Lung (tissue), 12 donors: ENCODE data around the gene CTLA4. TPM values are rescaled to one million over a fixed set of nuclear protein-coding genes. Genes with fewer than 3 reads are reported as not detected.
"Not testable (repeated sequence)": the region's sequence is repeated elsewhere in the genome, so short reads cannot be mapped to it uniquely, and the experiment has no call there.

Experiments used
- ATAC-seq: fragments of 200-7000 bp; cut with Tn5 transposase; one replicate; pipeline ENCODE4 v1.9.1; 2020; ENCODE audit warnings: moderate number of reproducible peaks; ENCODE audit not compliant: insufficient read depth, low FRiP score
- DNase-seq, 3 donors: peaks; one replicate each; pipeline ENCODE4 v3.0.0-alpha.2; 2013 to 2017
- H3K27ac ChIP-seq, 2 donors: one replicate each; pipeline ENCODE4 v1.5.1; 2013; ENCODE audit warnings: mild to moderate bottlenecking in 2 of 2, moderate library complexity in 2 of 2, control low read depth in 1 of 2, inconsistent platforms in 1 of 2, low read depth in 1 of 2, low read length in 1 of 2
- H3K27me3 ChIP-seq, 3 donors: one replicate each; pipeline ENCODE4 v1.5.1; 2013; ENCODE audit warnings: low read length in 2 of 3; ENCODE audit not compliant: control insufficient read depth in 3 of 3, insufficient read depth in 3 of 3
- H3K36me3 ChIP-seq, 4 donors: one replicate each; pipeline ENCODE4 v1.5.1; 2013; ENCODE audit warnings: low read length in 4 of 4, mild to moderate bottlenecking in 1 of 4, moderate library complexity in 1 of 4; ENCODE audit not compliant: control insufficient read depth in 4 of 4, insufficient read depth in 4 of 4
- H3K4me1 ChIP-seq, 5 donors: one replicate each; pipeline ENCODE4 v1.5.1; 2013; ENCODE audit warnings: low read length in 5 of 5, mild to moderate bottlenecking in 2 of 5, moderate library complexity in 1 of 5; ENCODE audit not compliant: control insufficient read depth in 5 of 5, insufficient read depth in 5 of 5
- H3K4me3 ChIP-seq: one replicate; pipeline ENCODE4 v1.5.1; 2013; ENCODE audit warnings: mild to moderate bottlenecking, control low read depth, moderate library complexity
- H3K9ac ChIP-seq, 2 donors: one replicate each; pipeline ENCODE4 v1.5.1; 2013; ENCODE audit warnings: low read length in 2 of 2, control low read depth in 1 of 2; ENCODE audit not compliant: insufficient read depth in 1 of 2
- H3K9me3 ChIP-seq, 4 donors: one replicate each; pipeline ENCODE4 v1.5.1; 2013; ENCODE audit warnings: low read length in 3 of 4, mild to moderate bottlenecking in 1 of 4, moderate library complexity in 1 of 4; ENCODE audit not compliant: control insufficient read depth in 4 of 4, insufficient read depth in 3 of 4
- whole genome bisulfite sequencing, 2 donors: extraction: QIAGEN DNeasy Blood & Tissue Kit; methylation state at CpG; one replicate each; pipeline ENCODE4 v1.1.7; 2013; 5-methylcytosine and 5-hydroxymethylcytosine counted together
- polyA plus RNA-seq, 2 donors: library from polyadenylated mRNA; stranded (reverse); fragments of 200-250 nt; gene quantifications; one replicate each; pipeline ENCODE4 v1.2.1, GENCODE V29; 2013
- total RNA-seq, 2 donors: library from RNA; depleted of rRNA in 1 of 2; stranded (reverse); fragments of >200 nt in 1 of 2; gene quantifications; one replicate each; pipeline ENCODE4 v1.2.1, GENCODE V29; 2014 to 2021
- TF ChIP-seq, protein P1 (sequence below): IDR thresholded peaks from 2 replicates; pipeline ENCODE4 v1.5.1; 2012; ENCODE audit warnings: mild to moderate bottlenecking; ENCODE audit errors: control extremely low read depth, extremely low read depth
- donor health status: control.
- donor health status: control.
- donor health status: Bipolar disorder and iron deficiency.
- donor health status: healthy.
- donor health status: DM: yes; HTN: yes; CAD: no.

Gene CTLA4
- total and polyA plus RNA-seq, 4 donors, result 0.10 to 3.9 (median 1.4) TPM

DNA sequence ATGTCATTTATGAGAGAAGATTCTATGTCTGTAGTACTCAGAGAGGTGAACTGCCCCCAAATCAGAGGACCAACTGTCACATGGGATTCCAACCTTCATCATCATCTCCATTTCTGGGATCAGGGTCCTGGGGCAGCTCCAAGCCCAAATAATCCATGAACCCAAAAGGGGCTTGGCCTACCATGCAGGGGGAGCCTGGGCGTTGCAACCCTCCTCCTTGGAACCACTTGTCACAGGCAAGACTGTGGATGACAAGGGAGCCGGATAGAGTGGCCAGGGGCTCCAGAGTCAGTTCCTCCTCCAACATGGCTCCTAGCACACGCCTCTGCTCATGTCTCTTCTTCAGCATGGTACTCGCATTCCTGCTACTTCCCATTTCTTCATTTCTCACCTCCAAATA lies 7.9 kb downstream of the CTLA4 start:
- DNase-seq (no peak), ATAC-seq (no peak)
- H3K27ac ChIP-seq, result no peak overlapping the region
- TF ChIP-seq, protein P1, sequence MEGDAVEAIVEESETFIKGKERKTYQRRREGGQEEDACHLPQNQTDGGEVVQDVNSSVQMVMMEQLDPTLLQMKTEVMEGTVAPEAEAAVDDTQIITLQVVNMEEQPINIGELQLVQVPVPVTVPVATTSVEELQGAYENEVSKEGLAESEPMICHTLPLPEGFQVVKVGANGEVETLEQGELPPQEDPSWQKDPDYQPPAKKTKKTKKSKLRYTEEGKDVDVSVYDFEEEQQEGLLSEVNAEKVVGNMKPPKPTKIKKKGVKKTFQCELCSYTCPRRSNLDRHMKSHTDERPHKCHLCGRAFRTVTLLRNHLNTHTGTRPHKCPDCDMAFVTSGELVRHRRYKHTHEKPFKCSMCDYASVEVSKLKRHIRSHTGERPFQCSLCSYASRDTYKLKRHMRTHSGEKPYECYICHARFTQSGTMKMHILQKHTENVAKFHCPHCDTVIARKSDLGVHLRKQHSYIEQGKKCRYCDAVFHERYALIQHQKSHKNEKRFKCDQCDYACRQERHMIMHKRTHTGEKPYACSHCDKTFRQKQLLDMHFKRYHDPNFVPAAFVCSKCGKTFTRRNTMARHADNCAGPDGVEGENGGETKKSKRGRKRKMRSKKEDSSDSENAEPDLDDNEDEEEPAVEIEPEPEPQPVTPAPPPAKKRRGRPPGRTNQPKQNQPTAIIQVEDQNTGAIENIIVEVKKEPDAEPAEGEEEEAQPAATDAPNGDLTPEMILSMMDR, result no peak
- H3K27me3 ChIP-seq, result no peaks in the 10 kb centered on the region
- no peak overlapping the region for H3K4me3 ChIP-seq
- no peak overlapping the region for H3K9ac ChIP-seq
- no peaks in the 10 kb centered on the region for H3K36me3 ChIP-seq
- H3K9me3 ChIP-seq, result no peaks in the 10 kb centered on the region
- 93 to 96% methylated on average over 4 of the region's 4 CpGs for WGBS, 2 donors
- no peaks in the 10 kb centered on the region for H3K4me1 ChIP-seq

GRCh38 chr2:203876328-203876727 lies 8.8 kb downstream of the CTLA4 start:
- no peak for ATAC-seq
- Histone ChIP-seq H3K9me3 (no peaks in the 10 kb centered on the region), H3K27ac (no peak overlapping the region), H3K4me3 (no peak overlapping the region), H3K9ac (no peak overlapping the region), H3K27me3 (no peaks in the 10 kb centered on the region), H3K36me3 (no peaks in the 10 kb centered on the region), H3K4me1 (no peaks in the 10 kb centered on the region)
- WGBS, 2 donors, result 89 to 96% methylated on average over 3 of the region's 3 CpGs
- TF ChIP-seq, protein P1, result no peak
- no peak for DNase-seq

DNA sequence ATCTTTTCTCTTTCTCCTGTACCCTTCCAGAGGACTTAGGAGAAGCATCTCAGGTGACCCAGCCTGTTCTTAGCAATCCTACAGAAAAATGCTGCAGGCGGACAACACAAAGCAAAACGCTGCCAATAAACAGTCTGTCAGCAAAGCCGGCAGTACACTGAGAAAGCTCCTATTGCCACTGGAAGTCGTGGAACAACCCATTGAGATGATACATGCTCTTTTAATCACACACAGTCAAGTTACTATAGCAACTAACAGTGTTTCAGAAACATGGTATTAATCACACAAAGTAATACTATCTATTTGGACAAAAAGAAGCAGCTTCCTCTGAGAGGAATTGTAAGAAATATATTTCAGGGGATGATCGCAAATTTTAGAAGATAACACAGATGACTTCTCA lies 10.5 kb downstream of the CTLA4 start:
- no peaks in the 10 kb centered on the region for H3K9me3 ChIP-seq
- H3K4me3 ChIP-seq, result no peak overlapping the region
- no peak overlapping the region for H3K9ac ChIP-seq
- H3K27me3 ChIP-seq, result no peaks in the 10 kb centered on the region
- H3K36me3 ChIP-seq, result no peaks in the 10 kb centered on the region
- DNase-seq, result no peak
- 42 to 51% methylated on average over 5 of the region's 5 CpGs for WGBS, 2 donors
- no peaks in the 10 kb centered on the region for H3K4me1 ChIP-seq
- TF ChIP-seq, protein P1, result no peak
- H3K27ac ChIP-seq, result no peak overlapping the region
- ATAC-seq, result no peak

GRCh38 chr2:203880557-203881125 lies 13.1 kb downstream of the CTLA4 start:
- Histone ChIP-seq H3K4me3 (no peak overlapping the region), H3K27ac (no peak overlapping the region), H3K36me3 (no peaks in the 10 kb centered on the region), H3K9me3 (no peaks in the 10 kb centered on the region), H3K4me1 (no peaks in the 10 kb centered on the region), H3K9ac (no peak overlapping the region), H3K27me3 (no peaks in the 10 kb centered on the region)
- DNase-seq, result no peak
- WGBS, 2 donors, result 77 to 81% methylated on average over 7 of the region's 7 CpGs
- TF ChIP-seq, protein P1, result no peak
- no peak for ATAC-seq

DNA sequence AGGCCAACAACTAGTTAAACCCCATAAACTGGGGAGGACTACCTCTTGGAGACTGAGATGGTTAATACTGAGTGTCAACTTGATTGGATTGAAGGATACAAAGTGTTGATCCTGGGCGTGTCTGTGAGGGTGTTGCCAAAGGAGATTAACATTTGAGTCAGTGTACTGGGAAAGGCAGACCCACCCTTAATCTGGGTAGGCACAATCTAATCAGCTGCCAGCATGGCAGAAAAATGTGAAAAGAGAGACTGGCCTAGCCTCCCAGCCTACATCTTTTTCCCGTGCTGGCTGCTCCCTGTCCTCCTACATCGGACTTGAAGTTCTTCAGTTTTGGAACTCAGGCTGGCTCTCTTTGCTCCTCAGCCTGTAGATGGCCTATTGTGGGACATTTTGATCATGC lies 13.6 kb downstream of the CTLA4 start:
- not testable (repeated sequence) for H3K27me3 ChIP-seq, H3K9ac ChIP-seq, DNase-seq, ATAC-seq, H3K4me1 ChIP-seq, H3K4me3 ChIP-seq, H3K9me3 ChIP-seq, H3K27ac ChIP-seq, H3K36me3 ChIP-seq
- 98 to 99% methylated on average over 3 of the region's 3 CpGs for WGBS, 2 donors
